ENCODE measurements around the gene ZBTB9. TPM values are rescaled to one million over a fixed set of nuclear protein-coding genes. Genes with fewer than 3 reads are reported as not detected.
A peak's percentile ranks its signal among the peaks of the same experiment; 100 is the strongest.

The ZBTB9 gene
- total RNA-seq, 1 experiment from 2014 or later: 19.4 TPM

DNA sequence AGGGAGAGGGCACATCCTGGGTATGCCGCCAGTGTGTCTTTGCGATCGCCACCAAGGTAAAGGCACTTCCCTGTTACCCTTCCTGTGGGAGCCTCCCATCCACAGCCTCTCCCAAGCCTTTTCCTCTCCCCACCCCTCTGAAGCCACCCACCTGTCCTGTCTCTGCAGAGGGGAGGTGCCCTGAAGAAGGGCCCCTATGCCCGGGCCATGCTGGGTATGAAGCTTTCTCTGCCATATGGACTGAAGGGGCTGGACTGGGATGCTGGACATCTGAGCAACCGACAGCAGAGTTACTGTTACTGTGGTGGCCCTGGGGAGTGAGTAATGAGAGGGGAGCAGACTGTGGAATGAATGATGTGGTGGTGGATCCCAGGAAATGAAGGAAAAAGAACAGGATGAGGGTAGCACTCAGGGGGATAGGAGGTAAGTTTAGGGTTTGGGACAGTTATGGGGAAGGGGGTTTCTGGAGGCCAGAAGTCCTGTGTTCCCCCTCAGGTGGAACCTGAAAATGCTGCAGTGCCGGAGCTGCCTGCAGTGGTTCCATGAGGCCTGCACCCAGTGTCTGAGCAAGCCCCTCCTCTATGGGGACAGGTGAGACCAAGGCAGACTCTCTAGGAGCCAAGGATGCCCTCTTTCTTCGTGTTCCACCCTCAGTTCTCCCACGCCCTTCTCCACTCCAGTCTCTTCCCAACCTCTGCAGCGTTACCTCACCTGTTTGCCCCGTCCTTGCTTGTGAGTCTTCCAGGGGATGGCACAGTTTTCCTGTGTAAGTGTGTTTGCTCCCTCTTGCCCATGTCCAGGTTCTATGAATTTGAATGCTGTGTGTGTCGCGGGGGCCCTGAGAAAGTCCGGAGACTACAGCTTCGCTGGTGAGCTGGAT is 40.9 kb upstream of the ZBTB9 start:
- no peak overlapping the region for H3K4me3 Mint-ChIP-seq
- peaks cover 34% of the 10 kb centered on the region for H3K36me3 Mint-ChIP-seq
- peak overlapping the region; percentile 78; the same call in 1 of the 2 replicates for H3K27ac Mint-ChIP-seq
- H3K4me1 Mint-ChIP-seq: peaks cover 47% of the 10 kb centered on the region
- H3K9me3 Mint-ChIP-seq: no peaks in the 10 kb centered on the region
- CTCF ChIA-PET: interaction anchor here (0.8 kb wide), 1 partner anchor 13 kb away, joined by 4 read pairs; no protein-coding TSS in a partner anchor
- no peak for ATAC-seq
- POLR2A ChIA-PET: no interaction called here
- no peak for DNase-seq (ENCODE audit: low spot score)
- TF ChIP-seq ARID4B (CRISPR knock-in tag; IDR thresholded peaks at IDR 0.05; ENCODE audit: borderline replicate concordance): no peak
- TF ChIP-seq, protein P1, sequence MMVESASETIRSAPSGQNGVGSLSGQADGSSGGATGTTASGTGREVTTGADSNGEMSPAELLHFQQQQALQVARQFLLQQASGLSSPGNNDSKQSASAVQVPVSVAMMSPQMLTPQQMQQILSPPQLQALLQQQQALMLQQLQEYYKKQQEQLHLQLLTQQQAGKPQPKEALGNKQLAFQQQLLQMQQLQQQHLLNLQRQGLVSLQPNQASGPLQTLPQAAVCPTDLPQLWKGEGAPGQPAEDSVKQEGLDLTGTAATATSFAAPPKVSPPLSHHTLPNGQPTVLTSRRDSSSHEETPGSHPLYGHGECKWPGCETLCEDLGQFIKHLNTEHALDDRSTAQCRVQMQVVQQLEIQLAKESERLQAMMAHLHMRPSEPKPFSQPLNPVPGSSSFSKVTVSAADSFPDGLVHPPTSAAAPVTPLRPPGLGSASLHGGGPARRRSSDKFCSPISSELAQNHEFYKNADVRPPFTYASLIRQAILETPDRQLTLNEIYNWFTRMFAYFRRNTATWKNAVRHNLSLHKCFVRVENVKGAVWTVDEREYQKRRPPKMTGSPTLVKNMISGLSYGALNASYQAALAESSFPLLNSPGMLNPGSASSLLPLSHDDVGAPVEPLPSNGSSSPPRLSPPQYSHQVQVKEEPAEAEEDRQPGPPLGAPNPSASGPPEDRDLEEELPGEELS (CRISPR knock-in tag; IDR thresholded peaks at IDR 0.05): 0 out of 2 replicates have a peak, but pooled peaks have one; percentile 14
- H3K27me3 Mint-ChIP-seq (ENCODE audit: low read depth): no peaks in the 10 kb centered on the region

GRCh38 chr6:33414592-33415271 is 39.6 kb upstream of the ZBTB9 start:
- peaks cover 34% of the 10 kb centered on the region for H3K36me3 Mint-ChIP-seq
- ATAC-seq: no peak
- no peak overlapping the region for H3K4me3 Mint-ChIP-seq
- H3K4me1 Mint-ChIP-seq: peaks cover 52% of the 10 kb centered on the region
- DNase-seq (ENCODE audit: low spot score): no peak
- no peaks in the 10 kb centered on the region for H3K9me3 Mint-ChIP-seq
- peak overlapping the region; percentile 78; the same call in 1 of the 2 replicates for H3K27ac Mint-ChIP-seq
- ChIA-PET CTCF (interaction anchor here (0.6 to 1.6 kb wide), 6 partner anchors 11 to 212 kb away, joined by 3 to 11 read pairs (median 4); partner anchors contain the start of genes ZBTB22 and ZBTB9), POLR2A (no interaction called here)
- no peaks in the 10 kb centered on the region for H3K27me3 Mint-ChIP-seq (ENCODE audit: low read depth)
- TF ChIP-seq STAT6 (CRISPR knock-in tag; conservative IDR thresholded peaks at IDR 0.05; ENCODE audit: low read depth) (no peak), CREM (CRISPR knock-in tag; IDR thresholded peaks at IDR 0.05) (no peak)

- Mint-ChIP-seq H3K27me3 (ENCODE audit: low read depth) (no peaks in the 10 kb centered on the region), H3K36me3 (peaks cover 34% of the 10 kb centered on the region), H3K9me3 (no peaks in the 10 kb centered on the region), H3K4me1 (peaks cover 53% of the 10 kb centered on the region), H3K27ac (peak overlapping the region; percentile 27; the same call in 1 of the 2 replicates), H3K4me3 (peak overlapping the region; percentile 96; the same call in 1 of the 2 replicates)
- ATAC-seq (no peak), DNase-seq (ENCODE audit: low spot score) (no peak)
- ChIA-PET POLR2A (no interaction called here), CTCF (interaction anchor here (1.3 to 1.6 kb wide), 3 partner anchors 10 to 38 kb away, joined by 4 to 11 read pairs (median 7); partner anchors contain the start of gene ZBTB9)
- no peak for TF ChIP-seq ZNF425 (CRISPR knock-in tag; conservative IDR thresholded peaks at IDR 0.05)
- no peak for TF ChIP-seq GTF2I (CRISPR knock-in tag; conservative IDR thresholded peaks at IDR 0.05)
- TF ChIP-seq, protein P2, sequence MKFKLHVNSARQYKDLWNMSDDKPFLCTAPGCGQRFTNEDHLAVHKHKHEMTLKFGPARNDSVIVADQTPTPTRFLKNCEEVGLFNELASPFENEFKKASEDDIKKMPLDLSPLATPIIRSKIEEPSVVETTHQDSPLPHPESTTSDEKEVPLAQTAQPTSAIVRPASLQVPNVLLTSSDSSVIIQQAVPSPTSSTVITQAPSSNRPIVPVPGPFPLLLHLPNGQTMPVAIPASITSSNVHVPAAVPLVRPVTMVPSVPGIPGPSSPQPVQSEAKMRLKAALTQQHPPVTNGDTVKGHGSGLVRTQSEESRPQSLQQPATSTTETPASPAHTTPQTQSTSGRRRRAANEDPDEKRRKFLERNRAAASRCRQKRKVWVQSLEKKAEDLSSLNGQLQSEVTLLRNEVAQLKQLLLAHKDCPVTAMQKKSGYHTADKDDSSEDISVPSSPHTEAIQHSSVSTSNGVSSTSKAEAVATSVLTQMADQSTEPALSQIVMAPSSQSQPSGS (CRISPR knock-in tag; IDR thresholded peaks at IDR 0.05; ENCODE audit: borderline replicate concordance, low read depth): no peak
- no peak for TF ChIP-seq CREB1 (CRISPR knock-in tag; IDR thresholded peaks at IDR 0.05)
- TF ChIP-seq NR3C1 (CRISPR knock-in tag; conservative IDR thresholded peaks at IDR 0.05; ENCODE audit: low read depth): no peak
- no peak for TF ChIP-seq ZNF396 (CRISPR knock-in tag; IDR thresholded peaks at IDR 0.05; ENCODE audit: borderline replicate concordance)
- no peak for TF ChIP-seq NR2C2 (CRISPR knock-in tag; IDR thresholded peaks at IDR 0.05)
- TF ChIP-seq TCF7 (CRISPR knock-in tag; IDR thresholded peaks at IDR 0.05; ENCODE audit: low read depth): no peak
These were observed 38.5 kb upstream of the ZBTB9 start for GRCh38 chr6:33415831-33416230.

All from WTC11 (cell line).